GM21526 (cell line): ENCODE results near the gene SEC22B.
"Not testable (repeated sequence)": the region's sequence is repeated elsewhere in the genome, so short reads cannot be mapped to it uniquely, and the experiment has no call there.

Experiments
- ATAC-seq: cut with Tn5 transposase; IDR thresholded peaks from one replicate; pipeline ENCODE4 v1.9.1; 2021; ENCODE audit warnings: moderate library complexity; ENCODE audit not compliant: unreplicated experiment, low FRiP score

Gene SEC22B

GRCh38 chr1:120120525-120120924, 55.8 kb downstream of the SEC22B start:
- ATAC-seq = not testable (repeated sequence)

GRCh38 chr1:120117371-120118177, 58.7 kb downstream of the SEC22B start:
- not testable (repeated sequence) for ATAC-seq

- not testable (repeated sequence) for ATAC-seq
Observed at GRCh38 chr1:120116094-120116493, 60.2 kb downstream of the SEC22B start.

GRCh38 chr1:120113134-120113533, 63.2 kb downstream of the SEC22B start:
- not testable (repeated sequence) for ATAC-seq

- not testable (repeated sequence) for ATAC-seq
Observed at GRCh38 chr1:120112212-120112611, 64.1 kb downstream of the SEC22B start.

- not testable (repeated sequence) for ATAC-seq
Observed at GRCh38 chr1:120111771-120112170, 64.5 kb downstream of the SEC22B start.

DNA sequence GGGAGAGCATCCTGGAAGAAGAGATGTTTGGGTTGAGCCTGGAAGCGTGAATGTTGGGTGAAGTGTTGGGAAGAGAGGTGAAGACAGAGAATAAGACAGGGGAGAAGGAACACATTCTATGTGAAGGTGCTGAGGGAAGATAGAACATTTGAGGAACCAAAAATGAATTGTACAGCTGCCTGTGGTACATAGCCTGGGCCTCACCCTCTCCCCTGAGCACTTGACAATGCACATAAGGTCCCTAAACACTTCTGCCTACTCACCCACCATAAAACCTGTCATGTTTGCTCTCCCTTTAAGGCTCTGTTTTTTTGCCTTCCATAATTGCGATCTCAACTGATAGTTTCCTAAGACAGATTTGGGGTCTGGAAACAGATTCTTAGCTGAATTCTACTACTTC, 65.3 kb downstream of the SEC22B start:
- not testable (repeated sequence) for ATAC-seq

GRCh38 chr1:120109656-120110055, 66.7 kb downstream of the SEC22B start:
- not testable (repeated sequence) for ATAC-seq

GRCh38 chr1:120109180-120109579, 67.1 kb downstream of the SEC22B start:
- ATAC-seq = not testable (repeated sequence)

DNA sequence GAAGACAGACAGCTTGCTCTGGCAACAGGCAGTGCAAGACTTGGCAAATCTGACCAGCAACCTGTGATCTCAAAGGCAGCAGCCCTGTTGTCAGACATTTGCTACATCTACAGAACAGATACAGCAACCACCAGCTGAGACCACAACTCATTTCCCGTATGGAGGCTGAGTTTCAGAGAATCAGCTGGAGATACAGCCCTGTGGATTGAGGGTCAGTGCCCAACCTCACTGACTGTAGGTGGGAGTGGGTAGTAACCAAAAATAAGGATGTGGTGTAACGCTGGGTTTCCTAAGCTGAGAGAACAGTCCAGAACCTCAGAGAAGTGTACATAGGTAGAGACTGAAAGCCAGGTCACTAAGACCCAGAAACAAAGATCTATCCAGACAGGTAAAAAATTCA, 71.0 kb downstream of the SEC22B start:
- not testable (repeated sequence) for ATAC-seq

GRCh38 chr1:120103768-120104167, 72.6 kb downstream of the SEC22B start:
- ATAC-seq = not testable (repeated sequence)

- not testable (repeated sequence) for ATAC-seq
Observed at GRCh38 chr1:120101593-120101992, 74.7 kb downstream of the SEC22B start.
